ENCODE data around the gene GABRB3.
"Not testable (repeated sequence)": the region's sequence is repeated elsewhere in the genome, so short reads cannot be mapped to it uniquely, and the experiment has no call there.

Gene GABRB3

DNA sequence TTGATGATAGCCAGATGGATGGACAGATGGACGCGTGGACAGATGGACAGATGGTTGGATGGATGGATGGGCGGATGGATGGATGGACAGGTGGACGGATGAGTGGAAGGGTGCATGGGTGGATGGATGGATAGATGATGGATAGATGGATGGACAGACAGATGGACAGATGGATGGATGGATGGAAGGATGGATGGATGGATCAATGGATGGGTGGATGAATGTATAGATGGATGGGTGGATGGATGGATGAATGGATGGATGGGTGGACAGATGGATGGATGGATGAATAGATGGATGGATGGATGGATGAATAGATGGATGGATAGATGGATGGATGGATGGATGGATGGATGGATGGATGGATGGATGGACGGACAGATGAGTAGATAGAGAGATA, 40.9 kb downstream of the GABRB3 start:
- no peak for DNase-seq

GRCh38 chr15:26729581-26729980, 43.3 kb downstream of the GABRB3 start:
- DNase-seq: no peak

DNA sequence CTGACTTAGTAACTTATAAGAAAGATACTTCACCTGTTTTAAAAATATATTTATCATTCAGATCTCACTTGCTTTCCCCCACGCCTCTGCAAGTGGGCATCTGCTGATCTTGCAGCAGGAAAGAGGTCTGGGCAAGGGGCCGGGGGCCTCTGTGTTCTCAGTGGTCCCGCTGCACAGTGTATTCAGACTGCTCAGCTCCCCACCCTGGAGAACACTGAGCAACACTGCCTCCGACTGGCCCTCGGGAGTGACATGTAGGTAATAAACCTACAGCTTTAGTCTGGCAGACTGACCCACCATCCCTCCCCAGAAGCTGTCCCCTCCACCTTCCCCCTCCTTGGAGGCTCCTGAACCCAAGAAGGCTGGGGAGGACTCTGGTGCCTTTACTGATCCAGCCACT, 43.8 kb downstream of the GABRB3 start:
- DNase-seq: no peak

- DNase-seq: no peak
Observed at GRCh38 chr15:26724381-26725150, 48.3 kb downstream of the GABRB3 start.

- DNase-seq: no peak
Observed at GRCh38 chr15:26722621-26723160, 50.2 kb downstream of the GABRB3 start.

- no peak for DNase-seq
Observed at GRCh38 chr15:26721232-26721967, 51.5 kb downstream of the GABRB3 start.

DNA sequence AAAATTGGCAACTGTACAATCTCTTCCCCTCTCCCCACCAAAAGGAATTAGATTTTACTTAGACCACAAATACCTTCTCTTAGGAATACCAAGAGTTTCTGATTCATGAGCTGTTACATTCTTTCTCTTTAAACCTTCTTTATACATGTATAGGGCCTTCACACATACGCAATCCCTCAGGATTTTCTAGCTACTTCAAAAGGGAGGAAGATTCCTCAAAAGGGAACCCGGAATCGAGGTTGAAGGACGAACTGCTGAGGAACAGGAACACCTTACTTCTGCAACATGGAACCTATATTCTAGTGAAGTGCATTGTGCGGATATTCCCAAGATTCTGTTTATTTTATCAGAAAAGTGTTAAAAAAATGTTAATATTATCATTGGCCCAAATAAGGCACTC, 52.3 kb downstream of the GABRB3 start:
- DNase-seq: no peak

DNA sequence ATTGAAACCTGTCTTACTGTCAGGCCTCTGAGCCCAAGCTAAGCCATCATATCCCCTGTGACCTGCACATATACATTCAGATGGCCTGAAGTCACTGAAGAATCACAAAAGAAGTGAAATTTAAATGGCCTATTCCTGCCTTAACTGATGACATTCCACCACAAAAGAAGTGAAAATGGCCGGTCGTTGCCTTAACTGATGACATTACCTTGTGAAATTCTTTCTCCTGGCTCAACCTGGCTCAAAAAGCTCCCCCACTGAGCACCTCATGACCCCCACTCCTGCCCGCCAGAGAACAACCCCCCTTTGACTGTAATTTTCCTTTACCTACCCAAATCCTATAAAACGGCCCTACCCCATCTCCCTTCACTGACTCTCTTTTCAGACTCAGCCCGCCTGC, 53.0 kb downstream of the GABRB3 start:
- not testable (repeated sequence) for DNase-seq

DNA sequence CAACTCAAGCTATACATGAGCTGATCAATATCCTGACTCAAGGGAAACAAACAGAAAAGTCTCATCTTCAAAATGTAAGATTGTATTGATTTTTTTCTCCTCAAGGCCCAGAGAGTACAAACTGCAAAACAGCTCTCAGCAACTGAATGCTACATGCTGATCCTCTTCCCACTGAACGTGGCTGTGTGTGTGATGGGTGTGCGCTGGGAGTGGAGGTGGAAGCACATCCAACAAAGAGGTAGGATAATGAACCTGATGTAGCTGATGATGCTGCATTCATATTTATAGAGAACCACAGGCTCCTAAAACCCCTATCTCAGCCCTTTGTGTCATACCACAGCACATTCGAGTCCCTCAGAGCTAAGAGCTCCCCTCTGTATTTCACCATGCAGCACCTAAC, 56.8 kb downstream of the GABRB3 start:
- DNase-seq: no peak

DNA sequence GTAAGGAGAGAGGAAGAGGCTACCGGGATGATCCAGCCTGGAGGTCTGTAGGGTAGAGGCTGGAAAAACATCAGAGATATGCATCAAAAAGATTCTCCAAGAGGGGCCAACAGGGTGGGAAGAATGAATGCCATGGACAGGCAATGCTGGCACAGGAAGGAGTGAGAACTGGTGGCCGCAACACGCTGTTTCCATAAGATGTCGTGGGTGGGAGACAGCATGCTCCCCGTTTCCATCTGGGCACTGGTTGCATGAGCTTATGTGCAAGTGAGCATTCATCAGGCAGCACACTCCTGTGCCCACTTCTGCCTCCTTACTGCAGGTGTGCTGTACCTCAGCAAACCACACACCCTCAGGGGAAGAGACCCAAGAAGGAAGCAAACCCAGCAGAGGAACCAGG, 59.4 kb downstream of the GABRB3 start:
- no peak for DNase-seq

- DNase-seq: no peak
Observed at GRCh38 chr15:26712335-26712734, 60.5 kb downstream of the GABRB3 start.

- DNase-seq: no peak
Observed at GRCh38 chr15:26711445-26711844, 61.4 kb downstream of the GABRB3 start.

DNA sequence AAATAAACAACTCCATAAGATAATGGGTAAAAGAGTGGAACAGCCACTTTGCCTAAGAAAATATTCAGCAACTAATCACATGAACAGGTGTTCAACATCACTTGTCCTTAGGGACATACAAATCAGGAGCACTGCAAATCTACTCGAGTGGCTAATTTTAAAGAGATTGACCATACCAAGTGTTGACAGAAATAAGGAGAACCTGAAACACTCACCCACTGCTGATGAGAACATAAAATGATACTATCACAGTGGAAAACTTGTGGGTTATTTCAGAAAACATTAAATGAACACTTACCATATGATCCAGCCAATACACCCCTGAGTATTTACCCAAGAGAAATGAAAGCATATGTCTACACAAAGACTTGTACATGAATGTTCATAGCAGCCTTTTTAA, 70.5 kb downstream of the GABRB3 start:
- no peak for DNase-seq

DNA sequence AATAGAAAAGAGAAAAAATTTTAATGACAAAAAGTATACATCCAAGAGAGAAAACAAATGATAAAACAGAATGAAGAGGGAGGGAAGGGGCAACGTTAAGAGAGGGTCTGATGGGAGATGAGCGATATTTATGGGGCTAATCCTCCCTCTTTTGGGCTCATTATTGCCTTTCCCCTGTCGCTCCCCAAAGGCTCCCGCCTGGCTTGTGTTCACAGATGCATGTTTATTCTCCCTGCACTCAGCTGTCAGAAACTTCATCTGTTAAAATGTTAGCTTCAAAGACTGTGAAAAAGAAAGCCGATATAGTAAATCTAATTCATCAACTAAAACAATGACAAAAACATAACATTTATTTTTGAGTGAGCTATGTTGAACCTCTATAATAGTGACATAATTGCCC, 74.3 kb downstream of the GABRB3 start:
- DNase-seq: no peak

DNA sequence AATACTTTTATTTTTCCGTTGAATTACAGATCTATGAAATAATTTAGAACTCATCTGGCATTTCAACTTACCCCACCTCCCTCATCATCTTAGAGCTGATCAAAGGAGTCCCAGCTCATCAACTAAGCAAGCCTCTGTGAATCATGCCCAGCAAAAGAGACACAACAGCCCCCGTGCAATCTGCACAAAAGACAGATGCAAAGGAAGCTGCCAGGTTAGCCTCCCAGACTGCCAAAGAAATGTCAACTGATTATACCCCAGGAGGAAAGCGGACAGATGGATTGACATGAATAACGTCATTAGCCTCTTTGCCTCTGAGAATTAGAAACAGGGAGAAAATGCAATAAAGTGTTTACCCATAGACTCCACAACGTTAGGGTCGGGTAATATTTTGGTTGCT, 75.0 kb downstream of the GABRB3 start:
- DNase-seq: no peak

- no peak for DNase-seq
Observed at GRCh38 chr15:26691249-26691648, 81.6 kb downstream of the GABRB3 start.

GRCh38 chr15:26690778-26691177, 82.1 kb downstream of the GABRB3 start:
- no peak for DNase-seq

GRCh38 chr15:26689462-26689861, 83.4 kb downstream of the GABRB3 start:
- no peak for DNase-seq

DNA sequence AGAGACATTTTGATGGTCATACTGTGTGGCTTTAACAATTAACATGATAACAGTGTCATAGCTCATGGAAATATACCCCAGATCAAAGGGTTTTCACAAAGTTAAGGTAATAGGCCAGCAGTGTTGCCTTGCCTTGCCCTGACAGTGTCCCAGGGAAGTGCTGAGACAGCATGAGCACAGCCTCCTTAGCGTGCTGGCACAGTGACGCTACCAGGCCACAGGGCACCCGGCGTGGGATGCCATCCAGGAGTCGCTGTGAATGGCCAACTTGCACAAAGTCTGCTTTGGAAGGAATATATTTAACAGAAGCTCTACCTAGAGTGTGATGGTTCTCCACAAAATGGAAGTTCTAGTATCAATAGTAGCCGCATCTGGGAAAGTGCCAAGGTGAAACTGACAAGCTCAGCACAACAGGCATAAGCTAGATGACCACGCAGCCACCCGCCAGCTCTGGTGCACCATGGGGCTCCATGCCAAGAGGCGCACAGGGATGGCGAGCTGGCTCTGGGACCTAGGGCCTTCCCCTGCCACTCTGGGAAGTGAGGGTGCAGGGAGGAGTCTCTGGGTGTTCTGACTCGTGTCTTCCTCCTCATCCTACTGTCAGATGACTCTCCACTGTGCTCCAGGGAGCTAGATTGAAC, 86.2 kb downstream of the GABRB3 start:
- DNase-seq: no peak

- DNase-seq: no peak
Observed at GRCh38 chr15:26682598-26683164, 90.2 kb downstream of the GABRB3 start.

DNA sequence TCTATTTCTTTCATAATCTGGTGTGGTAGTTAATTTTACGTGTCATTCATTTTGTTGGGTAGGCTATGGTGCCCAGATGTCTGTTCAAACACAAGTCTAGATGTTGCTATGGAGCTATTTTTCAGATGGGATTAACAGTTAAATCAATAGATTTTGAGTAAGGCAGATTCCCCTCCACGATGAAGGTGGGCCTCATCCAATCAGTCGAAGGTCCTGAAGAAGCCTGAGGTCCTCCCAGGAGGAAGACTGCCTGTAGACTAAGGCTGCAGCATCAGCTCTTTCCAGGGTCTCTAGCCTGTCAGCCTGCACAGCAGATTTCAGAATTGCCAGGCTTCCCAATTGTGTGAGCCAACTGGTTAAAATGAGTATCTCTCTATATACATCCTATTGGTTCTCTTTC, 92.9 kb downstream of the GABRB3 start:
- DNase-seq: no peak

DNA sequence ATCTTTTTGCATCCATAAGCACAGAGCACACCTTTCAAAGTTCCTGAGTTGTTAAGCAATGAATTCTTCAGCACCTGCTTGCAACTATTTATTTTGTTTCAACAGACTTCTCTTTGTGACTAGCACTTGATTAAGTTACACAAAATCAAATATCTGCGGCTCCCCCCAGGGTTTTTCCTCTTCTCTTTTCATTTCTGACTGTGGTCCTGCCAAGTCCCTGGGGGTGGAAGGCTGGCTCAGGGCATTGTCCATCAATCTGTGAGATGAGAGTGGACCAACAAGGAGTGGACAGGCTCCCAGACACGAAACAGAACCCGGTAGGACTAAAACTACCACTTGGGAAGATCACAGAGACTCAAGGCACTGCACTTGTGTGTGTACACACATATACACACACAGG, 96.8 kb downstream of the GABRB3 start:
- no peak for DNase-seq

DNA sequence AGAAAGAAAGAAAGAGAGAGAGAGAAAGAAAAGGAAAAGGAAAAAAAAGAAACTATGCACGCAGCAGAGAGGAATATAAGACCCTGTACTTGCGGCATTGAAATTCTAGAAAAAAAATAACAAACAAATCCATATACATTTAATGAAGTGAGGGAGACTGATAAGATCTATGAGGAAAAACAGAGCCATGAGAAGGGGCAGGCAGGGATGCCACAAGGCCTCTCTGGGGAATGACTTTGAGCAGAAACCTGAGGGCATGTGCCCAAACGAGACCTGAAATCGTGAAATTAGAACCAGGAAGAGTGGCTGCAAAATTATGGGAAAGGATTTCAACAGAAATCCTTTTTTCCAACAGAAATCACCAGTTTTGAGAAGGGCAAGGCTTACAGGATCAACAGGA, 98.4 kb downstream of the GABRB3 start:
- no peak for DNase-seq

- no peak for DNase-seq
Observed at GRCh38 chr15:26673445-26673844, 99.4 kb downstream of the GABRB3 start.
